SKM-1 (cell line): Measurements from ENCODE around the gene TRIM7.
"Not testable (repeated sequence)": the region's sequence is repeated elsewhere in the genome, so short reads cannot be mapped to it uniquely, and the experiment has no call there.

Experiments
- DNase-seq: peaks from one replicate; lab custom pipeline; 2025; ENCODE audit not compliant: unreplicated experiment; lab: John Stamatoyannopoulos, UW

TRIM7 gene

DNA sequence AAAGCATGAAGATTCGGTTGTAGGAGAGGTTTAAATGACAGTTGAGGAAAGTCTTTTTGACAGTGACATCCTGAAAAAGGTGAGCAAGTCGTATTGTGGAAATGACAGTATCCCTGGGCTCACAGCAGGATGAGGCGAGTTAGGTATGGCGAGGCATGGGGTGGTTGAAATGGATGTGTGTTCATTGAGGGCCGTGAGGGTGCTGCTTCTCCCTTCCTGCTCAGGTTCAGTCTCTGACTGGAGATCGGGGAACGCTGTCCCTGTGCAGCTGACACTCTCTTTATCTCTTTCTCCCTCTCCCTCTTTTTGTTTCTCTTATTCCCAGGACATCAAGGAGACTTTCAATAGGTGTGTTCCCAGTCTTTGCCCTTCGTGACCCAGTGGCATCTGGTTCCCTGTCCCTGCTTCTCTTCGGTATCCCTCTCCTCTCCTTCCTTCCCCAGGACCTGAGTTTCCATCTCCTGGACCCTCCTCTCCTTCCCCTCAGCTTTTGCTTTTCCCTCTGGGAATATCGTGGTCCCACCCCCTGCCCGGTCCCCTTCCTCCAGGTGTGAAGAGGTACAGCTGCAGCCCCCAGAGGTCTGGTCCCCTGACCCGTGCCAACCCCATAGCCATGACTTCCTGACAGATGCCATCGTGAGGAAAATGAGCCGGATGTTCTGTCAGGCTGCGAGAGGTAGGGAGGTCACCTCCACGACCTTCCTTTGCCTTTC lies 28.2 kb upstream of the TRIM7 start:
- DNase-seq, result no peak

DNA sequence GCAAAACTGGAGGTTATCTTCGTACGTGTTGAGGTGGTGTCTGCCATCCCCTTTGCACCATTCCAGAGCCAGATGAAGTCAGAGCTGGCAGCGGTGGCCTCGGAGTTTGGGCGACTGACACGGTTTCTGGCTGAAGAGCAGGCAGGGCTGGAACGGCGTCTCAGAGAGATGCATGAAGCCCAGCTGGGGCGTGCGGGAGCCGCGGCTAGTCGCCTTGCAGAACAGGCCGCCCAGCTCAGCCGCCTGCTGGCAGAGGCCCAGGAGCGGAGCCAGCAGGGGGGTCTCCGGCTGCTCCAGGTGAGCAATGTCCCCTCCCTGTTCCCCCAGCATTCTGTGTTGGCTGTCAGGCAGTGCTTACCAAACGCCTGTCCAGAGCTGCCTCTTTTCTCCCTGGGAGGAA lies 27.6 kb upstream of the TRIM7 start:
- DNase-seq, result no peak

DNA sequence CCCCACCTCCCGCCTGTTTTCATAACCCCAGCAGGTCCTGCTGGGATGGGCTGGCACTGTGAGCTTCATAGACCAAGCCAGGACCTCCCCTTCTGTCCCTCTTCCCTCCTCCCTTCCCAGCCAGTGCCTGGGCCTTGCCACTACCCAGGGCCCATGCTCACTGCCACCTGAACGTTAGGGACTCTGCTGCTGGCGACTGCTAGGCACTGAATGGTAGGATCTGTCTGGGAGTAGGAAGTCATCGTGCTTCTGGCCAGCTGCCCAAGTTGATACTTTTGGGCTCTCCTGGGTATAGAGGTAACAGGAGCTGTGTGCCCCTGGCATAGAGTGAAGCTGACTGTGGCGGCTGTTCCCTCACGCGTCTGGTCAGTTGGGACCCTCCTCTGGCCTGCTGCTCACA lies 26.4 kb upstream of the TRIM7 start:
- no peak for DNase-seq

GRCh38 chr5:181230551-181230950 lies 25.6 kb upstream of the TRIM7 start:
- DNase-seq, result no peak

DNA sequence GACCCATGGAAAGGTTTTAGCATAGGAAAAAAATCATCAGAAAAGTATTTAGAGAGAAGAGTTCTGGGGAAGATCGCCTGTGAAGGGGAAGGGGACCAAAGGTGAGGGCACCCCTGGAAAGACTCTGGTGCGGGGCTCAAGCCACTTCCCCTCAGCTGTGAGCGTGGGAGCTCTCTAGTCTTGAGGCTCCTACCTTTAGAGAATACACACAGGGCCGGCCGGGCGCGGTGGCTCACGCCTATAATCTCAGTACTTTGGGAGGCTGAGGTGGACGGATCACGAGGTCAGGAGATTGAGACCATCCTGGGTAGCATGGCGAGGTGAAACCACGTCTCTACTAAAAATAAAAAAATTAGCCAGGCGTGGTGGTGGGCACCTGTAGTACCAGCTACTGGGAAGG lies 25.0 kb upstream of the TRIM7 start:
- DNase-seq, result no peak

GRCh38 chr5:181224390-181225229 lies 19.6 kb upstream of the TRIM7 start:
- no peak for DNase-seq

DNA sequence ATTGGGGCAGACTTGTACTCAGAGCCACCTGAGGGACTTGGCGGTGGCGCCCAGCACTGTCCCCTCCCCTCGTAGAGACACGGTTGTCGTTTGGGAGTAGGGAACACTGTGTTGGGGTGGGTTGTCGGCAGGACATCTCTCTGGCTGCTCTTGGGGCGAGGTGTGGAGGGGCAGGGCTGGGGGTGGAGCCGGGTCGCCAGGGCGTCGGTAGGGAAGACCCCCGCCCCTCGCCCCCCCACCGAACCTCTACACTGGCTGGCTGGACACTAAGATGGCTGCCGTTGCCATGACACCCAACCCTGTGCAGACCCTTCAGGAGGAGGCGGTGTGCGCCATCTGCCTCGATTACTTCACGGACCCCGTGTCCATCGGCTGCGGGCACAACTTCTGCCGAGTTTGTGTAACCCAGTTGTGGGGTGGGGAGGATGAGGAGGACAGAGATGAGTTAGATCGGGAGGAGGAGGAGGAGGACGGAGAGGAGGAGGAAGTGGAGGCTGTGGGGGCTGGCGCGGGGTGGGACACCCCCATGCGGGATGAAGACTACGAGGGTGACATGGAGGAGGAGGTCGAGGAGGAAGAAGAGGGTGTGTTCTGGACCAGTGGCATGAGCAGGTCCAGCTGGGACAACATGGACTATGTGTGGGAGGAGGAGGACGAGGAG lies 18.9 kb upstream of the TRIM7 start:
- DNase-seq, result no peak

DNA sequence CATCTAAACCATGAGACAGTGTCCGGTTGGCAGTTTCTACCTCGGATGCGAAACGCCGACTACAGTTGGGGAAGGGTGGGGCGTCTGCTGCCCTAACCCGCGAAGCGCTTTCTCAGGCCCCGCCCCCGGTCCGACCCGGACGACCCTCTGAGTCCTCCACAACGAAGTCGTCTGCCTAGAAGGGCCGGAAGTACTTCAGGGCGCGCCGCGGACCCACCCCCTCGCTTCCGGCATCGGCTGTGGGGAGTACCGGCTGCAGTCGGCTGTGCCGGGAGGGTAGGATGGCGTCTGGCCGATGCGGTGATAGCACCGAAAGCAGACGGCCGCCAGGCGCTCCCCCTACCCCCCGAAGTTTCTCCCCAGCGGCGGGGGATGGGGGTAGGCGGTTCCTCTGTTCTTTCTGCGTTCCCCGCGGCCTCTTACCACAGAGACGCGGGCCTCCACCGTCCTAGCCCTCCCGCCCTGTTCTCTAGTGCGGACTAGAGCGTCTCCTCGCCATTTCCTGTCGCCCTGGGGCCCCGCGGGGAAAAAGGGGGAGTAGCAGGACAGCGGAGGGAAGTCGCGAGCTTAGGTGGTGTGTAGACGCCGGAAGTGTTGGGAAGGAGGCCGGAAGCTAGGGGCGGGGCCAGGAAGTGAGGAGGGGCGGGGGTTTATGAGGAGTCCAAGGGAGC lies 18.2 kb upstream of the TRIM7 start, which contains the start of gene TRIM41:
Gene TRIM41 (plus strand): TSS at position 224 of the 671 bp plus-strand sequence. CDS start 719 bp downstream, outside the sequence.
- DNase-seq, result no peak

DNA sequence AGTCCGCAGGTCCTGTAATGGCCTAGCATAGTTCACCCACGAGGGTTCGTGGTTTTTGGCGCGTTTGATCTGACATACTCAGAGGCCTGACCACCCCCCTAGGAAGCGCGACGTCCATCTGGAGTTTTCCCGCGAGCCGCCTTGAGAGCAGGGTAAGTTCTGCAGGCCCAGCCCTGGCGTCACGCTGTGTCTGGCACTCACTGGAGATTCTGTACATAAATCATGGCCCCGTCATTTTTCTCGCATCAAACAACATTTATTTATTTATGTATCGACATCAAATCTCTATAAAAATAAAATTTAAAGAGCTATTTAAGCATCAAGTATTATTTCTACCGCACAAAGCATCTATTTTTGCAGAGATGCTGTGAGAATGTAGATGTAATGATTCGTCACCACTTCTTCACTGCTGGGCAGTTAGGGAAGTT lies 17.6 kb upstream of the TRIM7 start:
- no peak for DNase-seq

DNA sequence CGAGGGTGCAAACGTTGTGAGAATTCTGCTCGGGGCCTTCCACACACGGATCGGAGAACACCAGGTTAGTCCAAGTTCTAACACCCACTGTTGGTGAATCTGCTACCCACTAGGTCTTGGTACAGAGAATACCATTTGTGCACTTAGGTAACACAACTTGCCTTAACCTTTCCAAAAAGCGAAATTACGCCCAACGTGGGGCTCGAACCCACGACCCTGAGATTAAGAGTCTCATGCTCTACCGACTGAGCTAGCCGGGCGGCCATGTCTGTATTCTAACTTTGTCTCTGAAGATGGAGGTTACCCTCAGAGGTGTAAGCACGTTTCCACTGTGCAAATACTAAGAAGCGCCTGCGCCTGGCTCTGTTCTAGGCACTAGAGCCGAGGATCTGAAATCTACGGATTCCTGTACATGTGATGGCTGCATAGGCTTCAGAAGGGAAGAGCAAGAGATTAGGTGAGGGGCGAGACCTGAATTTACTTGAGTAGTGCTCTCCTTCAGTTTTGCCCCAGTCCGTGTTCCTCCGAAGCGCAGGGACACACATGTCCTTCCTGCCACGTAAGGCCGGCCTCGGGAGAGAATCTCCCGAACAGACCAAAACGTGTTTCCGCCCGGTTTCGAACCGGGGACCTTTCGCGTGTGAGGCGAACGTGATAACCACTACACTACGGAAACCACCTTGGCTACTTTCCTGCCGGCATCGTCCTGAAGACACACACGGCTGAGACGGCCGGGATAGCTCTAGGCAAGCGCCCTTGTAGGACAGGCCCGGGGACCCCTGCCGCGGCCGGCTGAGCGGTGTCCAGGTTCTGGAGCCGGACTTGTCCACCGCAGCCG lies 17.0 kb upstream of the TRIM7 start:
- DNase-seq, result no peak

GRCh38 chr5:181221105-181221791 lies 16.3 kb upstream of the TRIM7 start:
- no peak for DNase-seq

DNA sequence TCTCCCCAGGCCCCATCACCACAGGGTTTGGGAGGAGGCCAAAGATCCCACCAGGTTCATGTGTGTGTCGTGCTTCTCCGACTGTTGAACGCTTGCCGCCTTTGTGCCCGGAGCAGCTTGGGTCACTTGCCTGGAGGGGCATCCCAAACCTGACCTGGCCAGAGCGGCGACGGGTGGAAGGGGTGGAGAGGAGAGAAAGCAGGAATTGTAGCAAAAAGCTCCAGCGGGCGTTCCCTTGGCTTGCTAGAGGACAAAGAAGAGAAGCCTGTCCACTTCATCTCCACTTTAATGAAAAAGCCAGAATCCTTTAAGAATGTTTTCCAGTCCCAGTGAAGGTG lies 15.2 kb upstream of the TRIM7 start:
- no peak for DNase-seq

DNA sequence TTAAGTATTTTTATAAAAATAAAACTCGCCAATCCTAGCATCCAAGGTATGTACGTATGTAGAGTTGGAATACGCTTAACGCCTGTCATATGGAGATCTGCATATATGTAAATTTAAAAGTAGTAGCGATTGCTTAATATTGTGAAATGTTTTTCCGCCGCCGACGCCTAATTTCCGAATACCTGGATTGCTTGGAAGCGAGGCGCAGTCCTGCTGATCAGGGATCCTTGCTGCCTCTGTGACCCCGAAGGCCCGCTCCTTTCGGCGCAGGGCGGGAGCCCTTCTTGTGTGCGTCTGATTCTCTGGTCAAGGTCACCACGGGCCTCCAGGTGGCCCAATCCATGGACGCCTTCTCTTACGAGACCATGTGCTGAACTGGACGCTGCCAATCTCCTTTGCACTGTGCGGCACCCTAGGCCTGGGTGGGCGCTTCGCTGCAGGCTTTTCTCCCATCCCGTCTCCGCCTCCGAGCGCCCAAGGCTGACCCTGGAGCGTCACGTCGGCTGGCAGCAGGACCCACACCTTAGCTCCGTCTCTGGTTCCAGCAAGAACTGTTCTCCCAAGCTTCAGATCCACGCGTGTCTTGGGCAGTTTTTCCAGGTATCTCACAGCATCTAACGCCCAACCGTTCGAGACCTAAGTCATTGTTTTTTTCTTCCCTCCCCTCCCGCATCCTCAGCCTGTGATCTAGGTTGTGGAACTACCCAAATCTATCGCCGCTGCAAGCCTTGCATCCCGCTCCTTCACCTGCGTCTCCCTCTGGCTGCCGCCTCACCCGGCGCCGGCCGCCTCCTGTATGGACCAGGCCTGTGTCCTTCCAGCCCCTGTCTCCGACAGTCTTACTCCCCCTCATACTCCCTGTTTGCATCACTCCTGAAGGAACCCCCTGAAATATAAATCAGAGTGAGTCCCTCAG lies 14.5 kb upstream of the TRIM7 start:
- DNase-seq, result no peak

DNA sequence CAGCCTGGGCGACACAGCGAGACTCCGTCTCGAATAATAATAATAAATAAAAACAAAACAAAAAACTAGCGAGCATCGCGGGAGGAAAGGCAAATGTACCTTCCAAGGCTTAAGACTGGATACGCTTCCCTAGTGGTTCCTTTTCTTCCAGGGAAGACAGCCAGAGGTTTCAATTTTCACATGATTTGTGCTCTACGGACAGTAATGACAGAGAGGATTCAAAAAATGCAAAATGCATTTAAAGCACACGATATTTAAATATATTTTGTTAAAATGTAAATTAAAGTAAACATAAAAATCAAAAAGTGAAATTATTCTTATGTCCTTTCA lies 13.8 kb upstream of the TRIM7 start:
- no peak for DNase-seq

DNA sequence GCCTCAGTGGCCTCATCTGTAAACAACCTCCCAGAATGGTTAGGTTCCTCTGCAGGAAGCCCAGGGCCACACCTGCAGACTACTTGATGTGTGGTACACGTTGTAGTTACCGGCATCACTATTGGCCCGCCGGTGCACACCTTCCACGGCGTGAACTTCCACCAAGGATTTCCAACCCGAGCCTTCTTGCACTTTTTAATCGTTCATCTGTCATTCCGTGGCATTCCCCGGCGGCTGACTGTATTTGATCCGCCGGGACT lies 12.7 kb upstream of the TRIM7 start:
- DNase-seq, result no peak

DNA sequence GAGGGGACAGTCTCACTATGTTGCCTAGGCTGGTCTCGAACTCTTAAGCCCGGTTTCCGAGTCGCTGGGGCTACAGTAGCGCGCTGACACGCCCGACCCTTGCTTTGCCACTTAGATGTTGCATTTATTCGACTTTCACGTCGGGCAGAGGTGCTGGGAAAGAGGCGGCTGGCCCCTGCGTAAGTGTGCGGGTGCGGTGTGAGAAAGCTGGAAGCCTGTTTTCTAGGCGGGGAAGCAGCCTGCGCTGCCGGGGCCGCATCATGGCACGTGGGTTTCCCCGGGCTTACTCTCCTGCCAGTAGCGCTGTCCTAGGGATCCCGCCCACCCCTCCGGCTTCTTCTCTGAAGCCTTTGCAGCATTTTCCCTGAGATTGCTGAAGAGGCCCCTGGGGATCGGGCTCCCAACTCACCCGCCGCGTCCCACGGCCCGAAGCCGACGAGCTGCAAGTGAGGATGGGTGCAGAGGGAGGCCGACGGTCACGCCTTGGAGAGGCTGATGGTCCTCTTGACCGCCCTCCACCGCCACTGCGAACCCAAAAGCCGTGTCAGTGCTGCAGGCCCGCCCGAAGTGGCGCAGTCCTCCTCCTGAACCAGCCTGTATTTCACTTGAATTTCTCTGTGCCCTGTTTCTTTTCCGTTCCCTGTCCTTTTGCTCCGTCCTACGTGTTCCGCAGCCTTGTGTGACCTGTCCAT lies 12.3 kb upstream of the TRIM7 start:
- no peak for DNase-seq

DNA sequence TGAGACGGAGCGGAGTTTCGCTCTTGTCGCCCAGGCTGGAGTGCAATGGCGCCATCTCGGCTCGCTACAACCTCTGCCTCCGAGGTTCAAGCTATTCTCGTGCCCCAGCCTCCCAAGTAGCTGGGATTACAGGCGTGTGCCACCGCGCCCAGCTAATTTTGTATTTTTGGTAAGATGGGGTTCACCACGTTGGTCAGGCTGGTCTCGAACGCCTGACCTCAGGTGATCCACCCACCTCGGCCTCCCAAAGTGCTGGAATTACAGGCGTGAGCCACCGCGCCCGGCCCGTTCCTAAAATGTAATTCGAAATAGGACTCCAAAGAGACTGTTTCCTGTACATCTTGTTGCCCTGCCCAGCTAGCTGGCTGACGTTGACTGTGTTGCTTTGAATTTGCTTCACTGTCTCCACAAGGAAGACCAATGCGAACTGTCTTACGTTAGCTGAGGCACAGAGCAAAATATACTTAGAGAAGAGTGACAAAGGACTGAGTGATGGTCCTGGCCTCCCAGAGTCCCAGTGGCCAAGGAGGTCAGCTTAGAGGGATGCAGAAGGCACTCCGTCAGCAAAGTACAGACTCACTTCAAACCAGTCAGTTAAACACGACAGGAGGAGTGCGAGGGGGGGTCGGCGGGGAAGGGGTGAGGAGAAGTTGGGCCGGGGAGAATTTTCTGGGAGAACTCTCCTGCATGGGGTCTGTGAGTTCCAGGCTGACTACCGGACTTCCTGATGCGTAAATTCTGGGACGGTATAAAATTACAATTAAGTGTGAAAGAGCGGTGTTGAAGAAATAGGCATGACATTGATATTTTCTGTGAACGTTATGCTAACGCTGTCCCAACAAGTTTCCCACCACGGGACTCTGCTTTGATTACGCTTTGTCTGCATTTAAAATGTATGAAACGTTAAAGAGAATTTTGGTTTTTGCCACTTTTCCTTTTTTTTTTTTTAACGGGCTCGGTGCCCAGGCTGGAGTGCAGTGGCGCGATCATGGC lies 11.3 kb upstream of the TRIM7 start:
- DNase-seq, result no peak

DNA sequence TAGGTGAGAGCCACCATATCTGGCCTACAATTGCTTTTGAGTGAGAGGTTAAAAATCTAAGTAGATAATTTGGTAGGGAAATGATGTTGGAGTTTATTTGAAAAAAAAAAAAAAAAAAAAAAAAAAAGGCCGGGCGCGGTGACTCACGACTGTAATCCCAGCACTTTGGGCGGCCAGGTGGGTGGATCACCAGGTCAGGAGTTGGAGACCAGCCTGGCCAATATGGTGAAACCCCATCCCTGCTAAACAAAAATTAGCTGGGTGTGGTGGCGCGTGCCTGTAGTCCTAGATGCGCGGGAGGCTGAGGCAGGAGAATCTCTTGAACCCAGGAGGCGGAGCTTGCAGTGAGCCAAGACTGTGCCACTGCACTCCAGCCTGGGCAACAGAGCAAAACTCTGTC lies 9.3 kb upstream of the TRIM7 start:
- DNase-seq, result not testable (repeated sequence)
